GM19239 (cell line): ENCODE results near the gene ZNF536.

Experiments used
- DNase-seq: peaks from one replicate; pipeline ENCODE4 v3.0.0; 2011; ENCODE audit warnings: low spot score; ENCODE audit not compliant: insufficient read length
- FAIRE-seq: peaks from 2 replicates; lab custom pipeline; 2011; peaks lifted over from hg19 to GRCh38; lab: Jason Lieb, UNC

ZNF536 gene

GRCh38 chr19:30579419-30579818, 207.2 kb downstream of the ZNF536 start:
- DNase-seq (no peak), FAIRE-seq (no peak)

- DNase-seq (no peak), FAIRE-seq (no peak)
These were observed 208.5 kb downstream of the ZNF536 start for GRCh38 chr19:30580673-30581072.

- FAIRE-seq (no peak), DNase-seq (no peak)
These were observed 211.9 kb downstream of the ZNF536 start for GRCh38 chr19:30584090-30584489.

- no peak for DNase-seq
These were observed 215.7 kb downstream of the ZNF536 start for GRCh38 chr19:30587869-30588268.

GRCh38 chr19:30590596-30591229, 218.5 kb downstream of the ZNF536 start:
- FAIRE-seq, result no peak
- DNase-seq, result no peak

More at GRCh38 chr19:30587869-30588268, 215.7 kb downstream of the ZNF536 start:
- FAIRE-seq, result no peak

- DNase-seq, result no peak
- FAIRE-seq, result no peak
These were observed 221.2 kb downstream of the ZNF536 start for GRCh38 chr19:30593356-30593755.

- FAIRE-seq, result no peak
- DNase-seq, result no peak
These were observed 222.0 kb downstream of the ZNF536 start for GRCh38 chr19:30593975-30594745.

- FAIRE-seq, result no peak
- no peak for DNase-seq
These were observed 224.1 kb downstream of the ZNF536 start for GRCh38 chr19:30596268-30596667.

GRCh38 chr19:30596813-30597399, 224.7 kb downstream of the ZNF536 start:
- no peak for FAIRE-seq
- no peak for DNase-seq

- no peak for FAIRE-seq
These were observed 226.5 kb downstream of the ZNF536 start for GRCh38 chr19:30598688-30599087.

GRCh38 chr19:30602661-30603350, 230.6 kb downstream of the ZNF536 start:
- FAIRE-seq, result no peak
- no peak for DNase-seq

More at GRCh38 chr19:30598688-30599087, 226.5 kb downstream of the ZNF536 start:
- no peak for DNase-seq

- DNase-seq (no peak), FAIRE-seq (no peak)
These were observed 232.5 kb downstream of the ZNF536 start for GRCh38 chr19:30604657-30605056.

GRCh38 chr19:30605333-30605732, 233.1 kb downstream of the ZNF536 start:
- no peak for FAIRE-seq
- no peak for DNase-seq

GRCh38 chr19:30606114-30607050, 234.2 kb downstream of the ZNF536 start:
- no peak for FAIRE-seq
- DNase-seq, result no peak
